A204.1 (cell line): ENCODE results near the gene TPP1.

Experiments
- FAIRE-seq: peaks from 2 replicates; lab custom pipeline; 2012; peaks lifted over from hg19 to GRCh38; lab: Jason Lieb, UNC

Gene TPP1

DNA sequence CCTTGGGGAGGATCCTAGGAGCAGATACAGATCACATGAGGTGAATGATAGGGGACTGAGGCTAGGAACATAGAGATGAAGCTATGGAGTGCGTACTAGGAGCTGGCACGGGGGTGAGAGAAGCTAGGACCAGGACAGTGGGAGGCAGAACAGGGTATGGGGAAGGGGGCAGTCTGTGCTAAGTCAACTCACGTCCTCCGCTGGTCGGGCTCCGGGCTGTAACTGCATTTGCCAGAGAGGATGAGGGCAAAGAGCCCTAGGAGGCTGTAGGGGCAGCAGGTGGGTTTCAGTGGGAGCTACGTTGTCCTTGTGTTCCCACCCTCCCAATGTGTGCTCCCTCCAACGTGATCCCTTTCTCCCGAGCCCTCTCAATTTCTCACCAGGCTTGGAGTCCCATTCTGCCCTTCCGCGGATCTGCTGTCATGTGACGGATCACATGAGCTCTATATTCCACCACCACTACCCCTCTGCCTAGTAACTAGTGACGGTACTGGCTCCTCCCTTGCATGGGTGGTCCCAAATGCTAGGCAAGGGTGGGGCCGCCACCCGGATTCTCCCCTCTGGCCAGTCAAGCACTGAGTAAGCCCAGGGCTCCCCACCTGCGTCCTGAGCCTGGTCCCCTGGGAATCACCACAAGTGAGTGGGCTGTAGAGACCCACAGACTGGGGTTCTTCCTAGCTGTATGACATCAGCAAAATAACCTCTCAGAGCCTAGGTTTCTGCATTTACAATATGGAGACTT lies at the start of gene TPP1:
Gene TPP1 (minus strand): TSS at position 419 of the 742 bp plus-strand sequence. CDS start 22 bp downstream, at position 397.
- peak; percentile 88 for FAIRE-seq

DNA sequence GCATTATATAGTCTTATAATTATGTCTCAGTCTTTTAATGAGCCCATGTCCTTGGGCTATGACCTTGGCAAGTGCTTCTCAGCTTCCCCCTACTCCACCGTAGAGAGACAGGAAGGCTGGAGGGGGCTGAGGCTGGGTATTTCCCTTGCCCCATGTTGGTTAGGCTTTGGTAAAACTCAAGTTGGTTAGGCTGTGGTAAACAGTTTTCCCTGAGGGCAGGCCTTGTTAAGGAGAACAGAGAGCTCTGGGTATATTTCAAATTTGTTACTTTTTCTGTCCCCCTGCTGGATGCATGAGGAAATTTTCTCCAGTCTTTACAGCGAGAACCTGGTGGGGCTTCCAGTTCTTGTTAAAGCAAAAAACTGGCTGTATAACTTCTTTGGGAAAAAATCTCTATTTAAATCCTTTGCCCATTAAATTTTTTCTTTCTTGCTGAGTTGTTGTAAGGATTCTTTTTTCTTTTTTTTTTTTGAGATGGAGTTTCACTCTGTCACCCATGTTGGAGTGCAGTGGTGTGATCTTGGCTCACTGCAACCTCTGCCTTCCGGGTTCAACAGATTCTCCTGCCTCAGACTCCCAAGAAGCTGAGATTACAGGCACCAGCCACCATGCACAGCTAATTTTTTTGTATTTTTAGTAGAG lies 48.6 kb upstream of the TPP1 start:
- FAIRE-seq: no peak

DNA sequence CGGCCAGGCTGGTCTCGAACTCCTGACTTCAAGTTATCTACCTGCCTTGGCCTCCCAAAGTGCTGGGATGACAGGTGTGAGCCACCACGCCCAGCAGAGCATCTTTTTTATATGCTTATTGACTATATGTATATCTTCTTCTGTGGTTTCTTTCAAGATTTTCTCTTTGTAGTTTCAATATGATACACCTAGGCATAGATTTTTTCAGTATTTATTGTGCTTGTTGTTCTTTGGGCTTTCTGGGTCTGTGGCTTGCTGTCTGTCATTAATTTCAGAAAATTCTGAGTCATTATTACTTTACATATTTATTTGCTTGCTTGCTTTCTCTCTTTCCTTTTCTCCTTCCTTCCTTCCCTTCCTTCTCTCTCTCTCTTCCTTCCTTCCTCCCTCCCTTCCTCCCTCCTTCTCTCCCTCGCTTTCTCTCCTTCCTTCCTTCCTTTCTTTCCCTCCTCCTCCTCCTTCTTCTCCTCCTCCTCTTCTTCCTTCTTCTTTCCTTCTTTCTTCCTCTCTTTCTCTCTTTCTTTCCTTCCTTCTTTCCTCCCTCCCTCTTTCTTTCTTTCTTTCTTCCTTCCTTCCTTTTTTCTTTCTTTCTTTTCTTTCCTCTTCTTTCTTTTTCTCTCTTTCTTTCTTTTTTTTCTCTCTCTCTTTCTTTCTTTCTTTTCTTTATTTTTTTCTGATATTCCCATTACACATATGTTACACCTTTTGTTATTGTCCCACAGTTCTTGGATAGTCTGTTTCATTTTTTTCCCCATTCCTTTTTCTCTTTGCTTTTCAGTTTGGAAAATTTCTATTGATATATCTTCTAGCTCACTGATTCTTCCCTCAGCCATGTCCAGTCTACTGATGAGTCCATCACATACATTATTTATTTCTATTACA lies 47.3 kb upstream of the TPP1 start:
- no peak for FAIRE-seq

DNA sequence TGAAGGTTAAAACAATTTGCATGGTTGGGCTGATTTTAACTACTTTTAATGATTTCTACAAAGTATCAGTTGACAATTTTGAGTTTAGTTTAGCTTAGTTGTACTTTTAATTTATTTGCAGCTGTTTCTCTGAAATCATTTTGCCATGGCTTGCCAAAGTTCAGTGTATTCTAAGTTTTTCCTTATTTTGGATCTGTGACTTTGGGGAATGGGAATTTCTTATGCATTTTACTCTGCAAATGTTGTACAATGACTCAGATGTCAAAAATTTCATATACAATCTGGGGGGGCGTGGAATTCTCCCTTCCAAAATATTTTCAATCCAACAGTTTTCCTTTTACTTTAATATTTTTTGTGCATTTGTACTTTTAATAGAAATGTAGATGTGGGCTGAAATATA lies 45.3 kb upstream of the TPP1 start:
- no peak for FAIRE-seq

DNA sequence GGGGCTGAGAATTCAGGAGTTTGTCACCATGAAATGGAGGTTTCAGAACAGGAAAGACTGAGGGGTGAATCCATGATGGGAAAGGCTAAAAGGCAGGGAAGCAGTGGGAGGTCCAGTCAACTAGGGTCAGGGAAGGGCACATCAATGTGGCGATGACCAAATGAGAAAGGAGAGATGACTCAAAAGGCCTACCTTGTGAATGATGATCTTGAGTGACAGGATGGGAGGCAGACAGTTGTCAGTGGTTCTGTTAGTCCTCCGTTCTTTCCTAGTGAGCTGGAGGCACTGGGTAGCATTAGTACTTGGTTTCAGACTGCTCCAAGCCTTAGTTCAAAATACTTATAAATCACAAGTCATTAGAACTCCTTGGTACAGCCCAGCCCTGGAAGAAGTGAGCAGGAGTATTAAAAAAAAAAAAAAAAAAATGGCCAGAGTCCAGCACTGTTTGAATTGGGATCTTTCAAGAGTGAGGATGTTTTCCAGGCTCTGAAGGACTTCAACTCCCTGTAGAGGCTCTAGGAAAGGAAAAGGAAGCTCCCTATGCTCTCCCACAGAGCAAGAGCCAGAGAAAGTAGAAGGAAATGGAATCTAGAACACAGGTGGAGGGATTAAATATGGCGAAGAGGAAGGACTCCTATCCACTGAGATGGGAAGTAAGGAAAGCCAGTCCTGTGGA lies 44.7 kb upstream of the TPP1 start:
- FAIRE-seq: no peak

DNA sequence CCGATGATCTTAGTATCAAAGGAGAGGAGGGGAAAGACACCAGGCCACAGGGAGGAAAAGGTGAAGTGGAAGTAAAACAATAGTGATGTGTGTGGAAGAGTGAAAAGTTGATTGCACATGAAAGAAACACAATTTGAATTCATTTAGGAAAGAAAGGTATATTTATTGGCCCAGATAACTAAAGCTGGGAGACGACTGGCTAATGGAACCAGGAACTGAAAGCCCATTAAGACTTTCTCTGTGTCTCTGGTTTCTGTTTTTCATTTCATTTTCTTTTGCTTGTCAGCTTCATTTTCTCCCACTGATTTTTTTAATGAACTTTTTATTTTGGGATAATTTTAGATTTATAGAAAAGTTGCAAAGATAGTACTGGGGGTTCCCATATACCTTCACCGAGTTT lies 41.5 kb upstream of the TPP1 start:
- no peak for FAIRE-seq

DNA sequence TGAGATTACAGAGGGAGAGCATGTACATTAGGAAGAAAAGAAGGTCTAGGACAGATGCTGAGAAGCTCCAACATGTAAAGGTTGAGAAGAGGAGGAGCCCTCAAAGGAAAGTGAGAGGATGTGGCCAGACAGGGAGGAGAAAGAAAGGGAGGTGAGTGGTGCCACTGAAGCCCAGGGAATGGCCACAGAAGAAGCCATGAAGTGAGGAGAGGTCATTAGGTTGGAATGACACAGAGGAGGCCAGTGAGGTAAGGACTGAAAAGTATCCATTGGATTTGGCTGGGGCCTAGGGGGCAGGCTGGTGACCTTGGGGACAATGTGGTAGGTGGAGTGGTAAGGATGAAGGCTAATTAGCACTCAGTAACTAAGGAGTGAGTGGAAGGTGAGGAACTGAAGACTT lies 39.4 kb upstream of the TPP1 start:
- FAIRE-seq: no peak

DNA sequence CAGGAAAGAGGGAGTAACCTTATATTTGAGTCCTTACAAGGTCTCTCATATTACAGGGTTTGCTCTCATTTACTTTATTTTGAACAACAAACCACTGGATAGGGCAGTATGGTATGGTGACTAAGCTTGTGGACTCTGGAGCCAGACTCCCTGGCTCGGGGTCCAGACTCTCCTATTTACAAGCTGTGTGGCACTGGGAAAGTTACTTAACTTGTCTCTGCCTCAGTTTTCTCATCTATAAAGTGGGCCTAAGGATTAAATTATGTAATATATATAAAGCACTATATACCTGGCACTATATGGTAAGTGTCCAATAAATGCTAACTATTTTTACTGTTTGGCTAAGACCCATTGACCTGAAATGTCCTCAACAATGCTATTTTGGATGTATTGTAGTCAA lies 38.1 kb upstream of the TPP1 start:
- no peak for FAIRE-seq

DNA sequence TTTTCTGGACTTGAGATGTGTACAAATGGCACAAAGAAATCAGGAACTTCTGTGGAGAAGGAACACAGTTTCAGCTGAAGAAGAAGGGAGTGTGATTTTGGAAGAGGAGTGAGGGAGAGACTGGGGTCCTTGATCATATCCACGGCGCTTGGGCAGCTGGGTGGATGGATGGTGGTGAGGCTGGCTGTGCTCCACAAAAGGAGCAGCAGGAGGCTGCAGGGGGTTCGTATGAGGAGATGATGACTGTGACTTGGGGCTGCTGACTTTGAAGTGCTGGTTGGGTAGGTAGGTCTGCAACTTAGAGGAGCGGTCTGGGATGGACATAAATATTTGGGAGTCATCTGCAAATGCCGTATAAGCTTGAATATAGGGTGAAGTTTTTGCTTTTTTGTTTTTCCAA lies 37.7 kb upstream of the TPP1 start:
- no peak for FAIRE-seq

DNA sequence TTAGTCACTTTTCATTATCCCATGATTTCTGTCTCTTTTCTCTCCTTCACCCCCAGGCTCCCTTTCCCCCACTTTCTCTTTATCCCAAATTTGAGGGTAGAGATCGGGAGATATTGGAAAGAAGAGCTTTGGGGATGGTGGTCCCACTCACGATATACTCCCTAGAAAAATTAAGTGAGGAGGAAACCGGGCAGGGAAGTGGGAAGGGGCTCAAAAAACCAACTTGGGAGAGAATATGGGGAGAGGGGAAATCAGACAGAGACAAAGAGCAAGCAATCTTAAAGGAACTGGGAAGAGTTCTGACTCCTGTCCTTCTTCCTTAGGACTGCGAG lies 37.3 kb upstream of the TPP1 start:
- no peak for FAIRE-seq

DNA sequence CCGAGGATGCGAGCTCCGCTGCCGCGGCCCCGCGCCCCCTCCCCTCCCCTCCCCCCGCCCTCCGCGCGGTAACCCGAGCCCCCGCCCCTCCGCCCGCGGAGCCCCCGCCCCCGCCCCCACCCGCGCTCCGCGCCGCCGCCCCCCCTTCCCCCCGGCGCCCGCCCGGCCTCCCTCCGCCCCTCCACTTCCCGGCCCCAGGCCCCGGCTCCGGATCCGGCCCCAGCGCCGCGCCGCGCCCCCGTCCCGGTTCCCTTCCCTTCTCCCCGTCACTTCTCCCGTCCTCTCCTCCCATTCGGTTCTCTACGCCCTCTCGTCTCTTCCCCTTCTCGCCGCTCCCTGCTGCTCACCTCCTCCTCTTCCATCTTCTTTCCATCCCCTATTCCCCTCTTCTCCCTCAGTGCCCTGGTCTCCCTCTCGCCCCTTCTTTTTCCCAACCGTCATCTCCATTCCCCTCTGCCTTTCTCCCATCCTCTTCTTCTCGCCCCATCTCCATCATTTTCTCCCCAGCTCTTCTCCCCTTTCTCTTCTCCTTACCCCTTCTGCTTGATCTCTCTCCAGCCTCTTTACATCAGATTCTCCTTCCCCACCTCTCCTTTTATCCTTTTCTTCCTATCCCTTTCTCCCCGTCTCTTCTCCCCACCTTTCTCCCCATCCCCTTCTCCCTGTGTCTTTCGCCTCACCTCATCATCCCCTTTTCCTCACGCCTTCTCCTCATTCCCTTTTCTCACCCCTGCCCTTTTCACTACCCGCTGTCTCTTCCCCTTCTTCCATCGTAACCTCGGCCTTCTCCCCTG lies 36.8 kb upstream of the TPP1 start, which contains the start of gene DCHS1:
Gene DCHS1 (minus strand): TSS at position 20 of the 794 bp plus-strand sequence. CDS start 14,196 bp downstream, outside the sequence.
- no peak for FAIRE-seq

DNA sequence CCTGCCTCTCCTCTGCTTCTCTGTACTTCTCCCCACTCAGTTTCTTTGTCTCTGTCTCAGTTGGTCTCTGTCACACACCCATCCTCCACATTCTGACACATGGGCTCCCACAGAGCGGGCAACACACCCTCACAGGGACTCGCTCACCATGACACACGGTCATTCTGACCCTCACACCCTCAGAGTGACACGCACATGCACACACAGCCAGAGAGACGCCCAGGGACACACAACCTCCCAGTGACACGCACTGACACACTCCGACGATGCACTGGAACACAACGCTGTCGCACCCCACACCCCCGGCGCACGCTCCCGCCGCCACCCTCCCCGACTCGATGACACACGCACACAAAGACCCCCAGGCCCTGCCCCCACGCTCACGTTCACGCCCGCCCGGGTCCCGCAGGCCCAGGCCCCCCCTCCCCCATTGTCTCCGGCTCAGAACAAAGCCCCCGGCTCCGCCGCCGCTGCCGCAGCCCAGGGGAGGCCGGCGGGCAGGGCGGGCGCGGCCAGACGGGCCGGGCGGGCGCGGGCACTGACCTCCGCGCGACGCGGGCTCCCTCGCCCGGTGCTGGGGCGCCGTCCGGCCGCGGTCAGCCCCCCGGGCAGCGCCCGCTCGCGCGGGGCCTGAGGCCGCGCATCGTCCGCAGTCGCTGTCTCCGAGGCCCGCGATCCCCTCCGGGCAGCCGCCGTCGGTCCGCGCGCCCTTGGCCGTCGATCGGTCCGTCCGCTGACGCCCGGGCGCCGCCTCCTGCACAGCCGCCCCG lies 36.0 kb upstream of the TPP1 start:
- FAIRE-seq: no peak

DNA sequence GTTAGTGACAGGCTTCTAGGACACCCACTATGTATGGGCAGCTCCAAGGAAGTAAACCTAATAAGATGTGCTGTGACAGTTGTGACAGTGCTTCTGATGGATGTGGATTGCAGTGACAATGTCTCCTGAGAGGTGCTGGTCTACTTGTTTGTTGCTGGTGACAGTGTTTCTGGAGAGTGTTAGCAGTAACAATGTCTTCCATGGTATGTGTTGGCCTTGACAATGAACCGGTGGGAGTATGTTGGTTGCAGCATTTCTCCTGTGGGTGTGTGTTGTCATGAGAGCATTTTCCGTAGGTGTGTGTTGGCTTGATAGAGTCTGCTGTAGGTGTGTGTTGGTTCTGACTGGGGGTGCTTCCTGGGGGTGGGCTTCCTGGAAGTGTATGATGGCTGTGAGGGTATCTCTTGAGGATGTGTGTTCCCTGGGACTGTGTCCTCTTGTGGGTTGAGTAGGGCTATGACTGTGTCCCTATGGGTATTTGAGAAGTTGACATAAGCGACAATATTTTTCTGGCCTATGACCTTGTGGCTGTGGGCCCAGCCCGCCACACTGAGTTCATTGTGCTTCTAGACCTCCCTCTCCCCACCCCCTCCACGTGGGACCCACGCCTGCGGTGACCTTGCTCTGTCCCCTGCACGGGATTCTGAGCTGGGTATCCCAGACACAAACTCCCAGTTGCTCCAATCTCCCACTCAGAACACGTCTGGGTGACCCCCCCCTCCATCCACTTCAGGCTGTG lies 35.2 kb upstream of the TPP1 start:
- no peak for FAIRE-seq

DNA sequence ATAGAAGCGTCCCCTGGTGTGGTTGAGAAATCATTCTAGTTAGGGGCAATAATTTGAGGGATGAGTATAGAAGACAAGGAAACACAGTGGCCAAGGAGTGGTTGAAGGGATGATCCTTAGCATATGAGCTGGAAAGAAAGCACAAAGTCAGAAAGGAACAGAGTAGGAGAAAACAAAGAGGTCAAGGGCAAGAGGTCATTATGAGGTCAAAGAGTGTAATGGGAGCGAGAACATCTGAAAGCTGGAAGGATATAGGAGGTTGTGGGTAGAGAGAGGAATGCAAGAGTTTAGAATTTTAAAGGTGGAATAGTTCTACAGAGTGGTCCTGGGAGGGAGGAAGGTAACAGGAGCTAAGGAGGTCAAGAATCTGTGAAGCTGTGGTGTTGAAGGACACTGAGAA lies 34.4 kb upstream of the TPP1 start:
- FAIRE-seq: no peak

DNA sequence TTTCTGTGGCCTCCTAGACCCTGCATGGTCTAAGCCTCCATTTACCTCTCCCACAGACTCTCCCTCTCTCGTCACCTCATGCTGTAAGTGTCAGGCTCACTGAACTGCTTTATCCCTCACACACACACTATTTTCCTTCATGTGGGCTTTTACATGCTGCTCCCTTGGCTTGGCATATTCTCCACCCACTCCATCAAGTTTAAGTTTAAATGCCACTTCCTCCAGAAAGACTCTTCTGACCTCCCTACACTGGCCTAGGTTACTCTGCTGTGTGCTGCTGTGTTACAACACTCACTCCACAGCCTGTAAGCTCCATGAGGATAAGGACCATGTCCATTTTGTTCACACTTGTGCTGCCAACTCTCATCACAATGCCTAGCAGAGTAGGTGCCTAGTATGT lies 33.9 kb upstream of the TPP1 start:
- FAIRE-seq: no peak

DNA sequence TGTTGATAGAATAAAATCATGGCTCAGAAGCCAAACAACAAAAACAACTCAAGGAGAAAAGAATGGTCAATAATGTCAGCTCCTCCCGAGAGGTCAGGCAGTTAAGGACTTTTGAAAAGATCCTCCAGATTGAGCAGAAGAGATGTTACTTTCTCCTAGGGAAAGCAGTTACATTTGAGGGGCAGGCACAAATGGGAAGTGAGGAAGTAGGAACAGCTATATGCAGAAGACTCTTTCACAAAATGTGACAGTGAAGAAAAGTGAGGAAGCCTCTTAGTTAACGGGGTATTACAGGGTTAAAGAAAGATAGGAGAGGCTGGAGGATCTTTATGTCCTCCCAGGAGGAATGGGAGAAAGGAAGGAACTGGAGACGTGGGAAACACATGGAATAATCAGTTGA lies 33.0 kb upstream of the TPP1 start:
- FAIRE-seq: no peak

DNA sequence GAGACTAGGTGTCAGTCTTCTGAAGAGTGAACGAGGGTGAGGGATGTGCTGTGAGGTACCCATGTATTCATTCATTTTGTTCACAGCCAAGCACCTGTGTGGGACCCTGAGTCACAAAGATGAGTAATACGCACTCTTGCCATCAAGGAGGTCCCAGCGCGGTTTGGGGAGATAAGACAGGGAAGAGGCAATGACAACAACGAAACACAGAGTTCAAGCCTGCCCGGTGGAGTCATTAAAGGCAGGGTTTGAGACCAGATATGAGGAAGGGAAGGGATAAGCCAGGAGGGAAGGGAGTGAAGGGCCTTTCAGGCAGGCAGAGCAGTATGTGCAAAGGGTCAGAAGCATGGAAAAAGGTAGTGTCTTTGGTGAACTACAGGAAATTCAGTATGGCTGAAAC lies 31.8 kb upstream of the TPP1 start:
- no peak for FAIRE-seq

DNA sequence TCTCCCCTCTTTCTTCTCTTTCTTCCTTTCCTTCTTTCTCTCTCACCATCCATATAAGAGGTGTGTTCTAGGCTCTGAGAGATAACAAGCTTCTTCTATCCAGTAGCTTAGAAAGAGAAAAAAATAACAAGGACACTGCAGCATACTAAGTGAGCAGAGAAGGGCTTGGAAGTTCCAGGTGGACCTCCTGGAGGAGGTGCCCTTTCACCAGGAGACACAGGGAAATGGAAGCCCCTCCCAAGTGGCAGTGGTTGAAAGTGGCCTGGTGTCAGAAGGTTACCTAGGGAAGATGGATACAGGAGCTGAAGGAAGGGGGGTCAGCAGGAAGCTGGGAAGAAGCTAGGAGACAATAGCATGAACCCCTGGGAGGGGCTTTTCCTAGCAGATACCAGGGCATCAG lies 30.9 kb upstream of the TPP1 start:
- FAIRE-seq: no peak

DNA sequence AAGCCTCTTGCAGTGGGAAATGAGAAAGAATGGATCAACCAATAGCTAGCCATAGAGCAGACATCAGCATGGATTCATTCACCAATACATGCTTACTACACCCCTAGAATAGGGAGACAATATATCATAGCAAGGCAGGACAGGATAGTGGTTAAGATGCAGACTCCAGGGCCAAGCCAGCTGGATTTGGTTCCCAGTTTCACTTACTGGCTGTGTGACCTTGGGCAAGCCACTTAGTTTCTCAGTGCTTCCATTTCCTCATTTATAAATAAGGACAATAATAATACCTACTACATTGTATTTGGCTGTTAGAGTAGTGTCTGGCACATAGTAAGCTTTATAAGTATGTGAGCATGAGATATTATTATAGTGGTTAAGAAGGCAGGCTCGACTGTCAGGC lies 29.3 kb upstream of the TPP1 start:
- no peak for FAIRE-seq

DNA sequence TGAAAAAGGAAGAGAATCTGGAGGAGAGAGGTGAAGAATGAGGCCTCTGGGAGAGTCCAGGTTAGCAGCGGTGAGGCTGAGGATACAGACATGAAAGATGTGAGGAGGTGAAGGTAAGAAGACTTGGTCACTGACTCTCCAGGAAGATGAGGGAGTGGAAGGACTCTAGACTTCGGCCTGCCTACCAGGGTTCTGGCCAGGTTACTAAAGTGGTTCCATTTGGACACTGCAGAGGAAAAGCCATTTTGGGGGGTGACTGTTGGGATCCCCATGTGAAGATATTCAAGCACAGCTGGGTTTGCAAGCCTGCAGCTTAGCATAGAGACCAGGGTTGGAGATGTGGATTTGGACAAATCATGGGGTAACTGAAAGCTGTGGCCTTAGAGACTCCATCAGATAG lies 28.6 kb upstream of the TPP1 start:
- no peak for FAIRE-seq
